PC-3 (cell line): Measurements from ENCODE around the gene NDUFS7. TPM values are rescaled to one million over a fixed set of nuclear protein-coding genes. Genes with fewer than 3 reads are reported as not detected.

Source experiments
- ATAC-seq: fragments of 200-7000 bp; cut with Tn5 transposase; 2 replicates; pipeline ENCODE4 v1.9.1; 2020; ENCODE audit warnings: mild to moderate bottlenecking, moderate library complexity
- BruUV-seq: library from RNA; stranded (reverse); fragments of 400-500 nt; replicated peaks from 2 replicates; lab custom pipeline; 2021; lab: Mats Ljungman, UMichigan
- CTCF ChIA-PET: fragments of 300-600 bp; sonication (Branson Sonifier 250); formaldehyde crosslinking; loops from one replicate; lab custom pipeline; 2022; ENCODE audit warnings: antibody characterized with exemption; lab: Charles Lee
- POLR2A ChIA-PET: fragments of 300-600 bp; sonication (Branson Sonifier 250); formaldehyde crosslinking; loops from one replicate; lab custom pipeline; 2022; ENCODE audit warnings: antibody characterized with exemption; ENCODE audit not compliant: unreplicated experiment; lab: Charles Lee
- DNase-seq: peaks from one replicate; pipeline ENCODE4 v3.0.0-alpha.2; 2015
- H2AFZ ChIP-seq: fragments of 300-600 bp; sonication (generic); 2 replicates; pipeline ENCODE4 v1.6.0; 2016; ENCODE audit warnings: antibody characterized with exemption, low read length
- H3F3A ChIP-seq: fragments of 300-600 bp; sonication (generic); one replicate; pipeline ENCODE4 v1.6.0; 2017; ENCODE audit warnings: antibody characterized with exemption, low read length, control low read depth, mild to moderate bottlenecking; ENCODE audit not compliant: unreplicated experiment
- H3K27ac ChIP-seq: fragments of 300-600 bp; sonication (generic); 2 replicates; pipeline ENCODE4 v1.5.1; 2016; ENCODE audit warnings: mild to moderate bottlenecking, low read length
- H3K27me3 ChIP-seq: fragments of 300-600 bp; sonication (generic); 2 replicates; pipeline ENCODE4 v1.6.1; 2016; ENCODE audit warnings: low read length, mixed read lengths
- H3K36me3 ChIP-seq: fragments of 300-600 bp; sonication (generic); 2 replicates; pipeline ENCODE4 v1.6.1; 2016; ENCODE audit warnings: low read depth, mixed run types, low read length, mixed read lengths
- H3K4me1 ChIP-seq: fragments of 300-600 bp; sonication (generic); 2 replicates; pipeline ENCODE4 v1.5.1; 2016; ENCODE audit warnings: low read length; ENCODE audit not compliant: insufficient read depth
- H3K4me2 ChIP-seq: fragments of 300-600 bp; sonication (generic); 2 replicates; pipeline ENCODE4 v1.6.0; 2016; ENCODE audit warnings: low read length
- H3K4me3 ChIP-seq: fragments of 300-600 bp; sonication (generic); 2 replicates; pipeline ENCODE4 v1.5.1; 2016; ENCODE audit warnings: mild to moderate bottlenecking, low read length, mixed read lengths
- H3K79me2 ChIP-seq: fragments of 300-600 bp; sonication (generic); 2 replicates; pipeline ENCODE4 v1.6.1; 2017; ENCODE audit warnings: low read length, mixed read lengths
- H3K9ac ChIP-seq: fragments of 300-600 bp; sonication (generic); 2 replicates; pipeline ENCODE4 v1.6.0; 2016; ENCODE audit warnings: mild to moderate bottlenecking, low read length
- H3K9me2 ChIP-seq: fragments of 300-600 bp; sonication (generic); replicated peaks from 2 replicates; pipeline ENCODE4 v1.6.1; 2016; ENCODE audit warnings: mixed run types, low read length, mixed read lengths
- H3K9me3 ChIP-seq: fragments of 300-600 bp; sonication (generic); 2 replicates; pipeline ENCODE4 v1.6.1; 2016; ENCODE audit warnings: low read length, mixed read lengths
- H4K20me1 ChIP-seq: fragments of 300-600 bp; sonication (generic); 2 replicates; pipeline ENCODE4 v1.6.1; 2016; ENCODE audit warnings: low read length, mixed read lengths
- CTCF ChIP-seq: fragments of 300-600 bp; sonication (generic); conservative IDR thresholded peaks from 2 replicates; pipeline ENCODE4 v1.5.1; 2017; ENCODE audit warnings: antibody characterized with exemption, low read depth, mild to moderate bottlenecking, low read length
- EZH2 ChIP-seq: fragments of 300-600 bp; sonication (generic); IDR thresholded peaks from one replicate; pipeline ENCODE4 v1.6.1; 2017; ENCODE audit warnings: antibody characterized with exemption, mild to moderate bottlenecking, low read length; ENCODE audit not compliant: unreplicated experiment
- EZH2phosphoT487 ChIP-seq: fragments of 300-600 bp; sonication (generic); IDR thresholded peaks from 2 replicates; pipeline ENCODE4 v1.6.1; 2018; ENCODE audit warnings: mild to moderate bottlenecking, antibody characterized with exemption, low read length, borderline replicate concordance
- intact Hi-C: fragments of 100-400 bp; cut with micrococcal nuclease; formaldehyde crosslinking; loops from 2 replicates; pipeline ENCODE4 v1.9.0; 2023
- total RNA-seq: library from RNA; depleted of rRNA; stranded (reverse); fragments of >200 nt; gene quantifications from 2 replicates; pipeline ENCODE4 v1.2.3, GENCODE V29; 2014

Gene NDUFS7
- total RNA-seq, 1 experiment from 2014 or later, result 111 TPM

GRCh38 chr19:1425902-1426301 lies 42.2 kb downstream of the NDUFS7 start:
- no TSS peak for BruUV-seq
- no peaks in the 10 kb centered on the region for H3K9me2 ChIP-seq
- no peak for ATAC-seq
- ChIA-PET POLR2A (no interaction called here), CTCF (no interaction called here)
- H3K27me3 ChIP-seq, result no peaks in the 10 kb centered on the region
- H3K79me2 ChIP-seq, result peaks cover 8% of the 10 kb centered on the region; the same call in 1 of the 2 replicates
- no peak overlapping the region for H3K4me2 ChIP-seq
- H3K4me3 ChIP-seq, result no peak overlapping the region
- intact Hi-C loops, result no loop called here
- H3K9ac ChIP-seq, result no peak overlapping the region
- H3K4me1 ChIP-seq, result no peaks in the 10 kb centered on the region
- TF ChIP-seq EZH2phosphoT487 (no peak), EZH2 (no peak), CTCF (no peak)
- no peak for DNase-seq
- no peak overlapping the region for H3K27ac ChIP-seq
- H3K36me3 ChIP-seq, result peaks cover 15% of the 10 kb centered on the region; the same call in 1 of the 2 replicates
- no peak overlapping the region for H2AFZ ChIP-seq
- no peaks in the 10 kb centered on the region for H3K9me3 ChIP-seq
- H3F3A ChIP-seq, result no peaks in the 10 kb centered on the region
- H4K20me1 ChIP-seq, result no peaks in the 10 kb centered on the region

GRCh38 chr19:1426736-1427135 lies 43.0 kb downstream of the NDUFS7 start:
- H3K27me3 ChIP-seq, result no peaks in the 10 kb centered on the region
- no TSS peak for BruUV-seq
- ATAC-seq, result no peak
- no peaks in the 10 kb centered on the region for H3K9me2 ChIP-seq
- no peaks in the 10 kb centered on the region for H3F3A ChIP-seq
- H3K79me2 ChIP-seq, result peaks cover 8% of the 10 kb centered on the region; the same call in 1 of the 2 replicates
- POLR2A ChIA-PET, result no interaction called here
- H3K4me2 ChIP-seq, result no peak overlapping the region
- no peaks in the 10 kb centered on the region for H3K9me3 ChIP-seq
- no peak overlapping the region for H3K4me3 ChIP-seq
- TF ChIP-seq CTCF (no peak), EZH2 (no peak), EZH2phosphoT487 (no peak)
- H3K4me1 ChIP-seq, result no peaks in the 10 kb centered on the region
- H3K9ac ChIP-seq, result no peak overlapping the region
- no peaks in the 10 kb centered on the region for H4K20me1 ChIP-seq
- intact Hi-C loops, result no loop called here
- CTCF ChIA-PET, result no interaction called here
- no peak overlapping the region for H2AFZ ChIP-seq
- H3K36me3 ChIP-seq, result peaks cover 13% of the 10 kb centered on the region; the same call in 1 of the 2 replicates
- H3K27ac ChIP-seq, result no peak overlapping the region
- DNase-seq, result no peak

- peaks cover 8% of the 10 kb centered on the region; the same call in 1 of the 2 replicates for H3K79me2 ChIP-seq
- H3K36me3 ChIP-seq, result peaks cover 13% of the 10 kb centered on the region; the same call in 1 of the 2 replicates
Measured at GRCh38 chr19:1427221-1427920, 43.7 kb downstream of the NDUFS7 start.

More at GRCh38 chr19:1427221-1427920, 43.7 kb downstream of the NDUFS7 start:
- no peaks in the 10 kb centered on the region for H3K9me2 ChIP-seq
- H4K20me1 ChIP-seq, result no peaks in the 10 kb centered on the region
- no peak for TF ChIP-seq EZH2
- ATAC-seq, result no peak
- ChIA-PET CTCF (no interaction called here), POLR2A (no interaction called here)
- no TSS peak for BruUV-seq
- H3K9ac ChIP-seq, result no peak overlapping the region
- H2AFZ ChIP-seq, result no peak overlapping the region
- intact Hi-C loops, result no loop called here
- no peaks in the 10 kb centered on the region for H3K27me3 ChIP-seq
- H3K27ac ChIP-seq, result no peak overlapping the region
- DNase-seq, result no peak
- H3K4me3 ChIP-seq, result no peak overlapping the region
- H3K4me1 ChIP-seq, result no peaks in the 10 kb centered on the region
- no peaks in the 10 kb centered on the region for H3K9me3 ChIP-seq
- no peak overlapping the region for H3K4me2 ChIP-seq
- no peaks in the 10 kb centered on the region for H3F3A ChIP-seq
